ENCODE data around the gene SMURF1. TPM values are rescaled to one million over a fixed set of nuclear protein-coding genes. Genes with fewer than 3 reads are reported as not detected.

The SMURF1 gene
- total RNA-seq, 4 donors from 2014 or later: 19.1 to 27.4 (median 23.9) TPM

DNA sequence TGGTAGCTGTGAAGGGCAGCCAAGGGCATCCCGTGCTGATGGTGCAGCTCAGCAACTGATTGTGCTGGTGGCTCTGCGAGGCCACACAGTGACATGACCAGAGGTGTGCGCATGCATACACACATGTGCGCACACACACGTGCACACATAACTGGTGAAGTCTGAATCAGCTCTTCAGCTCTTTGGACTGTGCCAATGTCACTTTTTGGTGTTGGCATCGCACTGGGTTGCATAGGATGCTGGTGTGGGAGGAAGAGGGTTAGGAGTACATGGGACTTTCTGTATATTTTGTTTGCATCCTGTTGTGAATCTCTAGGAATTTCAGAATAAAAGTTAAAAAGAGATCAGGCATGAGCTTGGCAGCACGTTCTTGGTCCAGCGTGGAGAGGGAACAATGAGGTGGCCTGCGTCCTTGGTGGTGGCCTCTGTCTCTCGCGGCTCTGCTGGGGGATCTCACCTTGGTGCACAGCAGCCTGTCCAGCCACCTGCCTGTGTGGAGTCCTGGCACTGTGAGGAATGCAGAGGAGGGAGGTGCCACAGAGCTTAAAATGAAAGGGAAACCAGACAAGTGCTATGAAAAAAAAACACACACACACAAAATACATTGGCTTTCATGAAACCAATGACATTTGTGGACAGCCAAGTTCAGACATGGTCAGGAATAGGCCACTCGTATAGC, 141.6 kb downstream of the SMURF1 start:
- intact Hi-C loops (cut with DNase I): no loop called here
- no peak overlapping the region for H3K4me3 ChIP-seq
- H3K27ac ChIP-seq (replicated peaks in 1 of 4): no peak overlapping the region
- WGBS: 91% methylated on average over 12 of the region's 12 CpGs
- DNase-seq (ENCODE audit: extremely low spot score): no peak
- H3K9me3 ChIP-seq: no peaks in the 10 kb centered on the region
- H3K4me1 ChIP-seq: peaks cover 0 to 9% (median 6%) of the 10 kb centered on the region in 4 donors
- H3K27me3 ChIP-seq: no peaks in the 10 kb centered on the region
- peaks cover 54 to 97% (median 86%) of the 10 kb centered on the region in 4 donors for H3K36me3 ChIP-seq
- TF ChIP-seq CTCF (IDR thresholded peaks at IDR 0.05) (no peak), POLR2A (IDR thresholded peaks at IDR 0.05; ENCODE audit: low read depth) (no peak), EP300 (IDR thresholded peaks at IDR 0.05) (no peak), POLR2AphosphoS5 (IDR thresholded peaks at IDR 0.05) (no peak)

DNA sequence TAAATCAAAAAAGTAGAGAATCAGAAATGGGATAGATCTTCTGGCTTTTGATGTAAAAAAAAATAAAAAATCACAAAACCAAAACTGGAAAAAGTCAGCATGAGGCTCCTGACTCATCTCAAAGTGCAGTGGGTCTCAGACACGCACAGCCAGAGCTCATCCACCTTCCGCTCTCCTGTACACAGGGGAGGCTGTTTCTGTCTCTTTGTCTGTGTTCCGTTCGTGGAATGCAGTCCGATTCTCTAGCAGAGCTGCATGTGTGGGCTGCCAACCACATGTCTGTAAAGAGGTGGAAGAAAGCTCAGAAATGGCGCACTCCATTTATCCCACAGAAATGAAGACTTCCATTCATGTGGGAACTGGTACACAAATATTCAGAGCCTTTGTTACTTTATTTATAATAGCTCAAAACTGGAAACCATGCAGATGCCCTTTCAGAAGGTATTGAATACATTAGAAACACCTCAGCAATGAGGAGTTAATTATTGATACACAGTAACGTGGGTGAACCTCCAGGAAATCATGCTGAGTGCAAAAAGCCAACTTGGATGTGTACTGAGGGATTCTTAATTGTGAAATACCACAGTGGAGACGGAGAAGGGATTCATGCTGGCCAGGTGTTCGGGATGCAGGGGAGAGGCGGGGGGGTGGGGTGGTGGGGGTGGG, 142.3 kb downstream of the SMURF1 start:
- no peak overlapping the region for H3K27ac ChIP-seq (replicated peaks in 1 of 4)
- H3K4me1 ChIP-seq: peaks cover 0 to 15% (median 9%) of the 10 kb centered on the region in 4 donors
- H3K27me3 ChIP-seq: no peaks in the 10 kb centered on the region
- H3K9me3 ChIP-seq: no peaks in the 10 kb centered on the region
- no peak overlapping the region for H3K4me3 ChIP-seq
- peaks cover 47 to 94% (median 79%) of the 10 kb centered on the region in 4 donors for H3K36me3 ChIP-seq
- intact Hi-C loops (cut with DNase I): no loop called here
- TF ChIP-seq POLR2AphosphoS5 (IDR thresholded peaks at IDR 0.05) (no peak), CTCF (IDR thresholded peaks at IDR 0.05) (no peak), EP300 (IDR thresholded peaks at IDR 0.05) (no peak), POLR2A (IDR thresholded peaks at IDR 0.05; ENCODE audit: low read depth) (no peak)
- no peak for DNase-seq (ENCODE audit: extremely low spot score)
- 87% methylated on average over 10 of the region's 10 CpGs for WGBS

DNA sequence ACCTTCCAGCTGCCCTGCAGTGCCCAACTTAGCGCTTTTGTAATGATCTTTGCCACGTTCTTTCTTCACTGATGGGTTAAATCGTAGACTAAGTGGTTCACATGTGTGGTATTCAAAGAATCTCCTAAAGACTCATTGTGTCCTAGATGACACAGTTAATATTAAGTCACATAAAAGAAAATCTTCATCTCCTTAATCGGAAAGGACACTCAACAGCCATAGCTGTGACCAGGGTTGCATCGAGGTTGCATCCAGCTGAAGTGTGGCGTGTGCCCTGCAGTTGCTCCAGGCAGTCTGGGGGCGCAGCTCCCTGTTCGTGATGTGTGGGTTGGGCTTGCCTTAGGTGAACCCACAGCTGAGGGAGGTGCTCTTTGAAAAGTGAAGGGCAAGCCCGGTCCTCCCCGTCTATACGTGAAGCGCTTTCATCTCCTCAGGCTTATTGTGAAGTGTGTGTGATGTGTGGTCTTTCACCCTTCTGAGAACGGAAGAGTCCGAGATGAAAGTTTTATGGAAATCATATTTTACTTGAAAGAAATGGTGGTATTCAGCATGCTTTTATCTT, 142.9 kb downstream of the SMURF1 start:
- Histone ChIP-seq H3K4me1 (peaks cover 0 to 20% (median 11%) of the 10 kb centered on the region in 4 donors), H3K36me3 (peaks cover 44 to 94% (median 76%) of the 10 kb centered on the region in 4 donors), H3K27me3 (no peaks in the 10 kb centered on the region), H3K27ac (replicated peaks in 1 of 4) (no peak overlapping the region), H3K9me3 (no peaks in the 10 kb centered on the region), H3K4me3 (no peak overlapping the region)
- intact Hi-C loops (cut with DNase I): no loop called here
- no peak for TF ChIP-seq EP300 (IDR thresholded peaks at IDR 0.05)
- TF ChIP-seq POLR2A (IDR thresholded peaks at IDR 0.05; ENCODE audit: low read depth): no peak
- no peak for TF ChIP-seq CTCF (IDR thresholded peaks at IDR 0.05)
- TF ChIP-seq POLR2AphosphoS5 (IDR thresholded peaks at IDR 0.05): no peak
- 89% methylated on average over 14 of the region's 14 CpGs for WGBS
- no peak for DNase-seq (ENCODE audit: extremely low spot score)

GRCh38 chr7:99000196-99000903, 143.6 kb downstream of the SMURF1 start:
- H3K36me3 ChIP-seq: peaks cover 38 to 94% (median 76%) of the 10 kb centered on the region in 4 donors
- no peak overlapping the region for H3K27ac ChIP-seq (replicated peaks in 1 of 4)
- peaks cover 0 to 20% (median 11%) of the 10 kb centered on the region in 4 donors for H3K4me1 ChIP-seq
- no peak overlapping the region for H3K4me3 ChIP-seq
- no peaks in the 10 kb centered on the region for H3K9me3 ChIP-seq
- no peaks in the 10 kb centered on the region for H3K27me3 ChIP-seq
- WGBS: 76% methylated on average over 4 of the region's 20 CpGs
- TF ChIP-seq EP300 (IDR thresholded peaks at IDR 0.05) (no peak), POLR2A (IDR thresholded peaks at IDR 0.05; ENCODE audit: low read depth) (no peak)
- no peak for DNase-seq (ENCODE audit: extremely low spot score)
- intact Hi-C loops (cut with DNase I): no loop called here

Data from esophagus muscularis mucosa (tissue), 4 donors.